Vagina (tissue), 2 donors: ENCODE results near the gene NUB1.

Experiments
- CTCF ChIP-seq, 3 experiments: fragments of 450-650 bp in 2 of 3; fragments of 200-600 bp in 1 of 3; sonication (generic) in 1 of 3; IDR thresholded peaks; one replicate each; pipeline ENCODE4 v1.5.1; 2017 to 2019; ENCODE audit warnings: antibody characterized with exemption in 3 of 3, mild to moderate bottlenecking in 2 of 3, moderate library complexity in 2 of 3
- POLR2A ChIP-seq, 2 donors: fragments of 450-650 bp; IDR thresholded peaks; one replicate each; pipeline ENCODE4 v1.6.1; 2017; ENCODE audit warnings: antibody characterized with exemption in 2 of 2, mild to moderate bottlenecking in 2 of 2, moderate library complexity in 2 of 2

GRCh38 chr7:151411551-151411950 lies 69.9 kb downstream of the NUB1 start:
- no peak for TF ChIP-seq CTCF (IDR thresholded peaks at IDR 0.05)
- no peak for TF ChIP-seq POLR2A (IDR thresholded peaks at IDR 0.05)
